Effector memory CD8-positive, alpha-beta T cell (primary cell): ENCODE measurements around the gene HEATR3.
A peak's percentile ranks its signal among the peaks of the same experiment; 100 is the strongest.
"Not testable (repeated sequence)": the region's sequence is repeated elsewhere in the genome, so short reads cannot be mapped to it uniquely, and the experiment has no call there.

Experiments
- ATAC-seq: fragments of 150-1000 bp; cut with Tn5 transposase; replicated peaks from 2 replicates; pipeline ENCODE4 v1.10.0; 2021; ENCODE audit warnings: mild to moderate bottlenecking, moderate library complexity
- DNase-seq, 3 experiments: peaks; one replicate each; pipeline ENCODE4 v3.0.0; 2021
- H3K27ac Mint-ChIP-seq, 2 donors: one replicate each; pipeline ENCODE4 v1.8.0; 2022; ENCODE audit warnings: mild to moderate bottlenecking in 2 of 2, mixed read lengths in 2 of 2, moderate library complexity in 2 of 2
- H3K27me3 Mint-ChIP-seq, 2 donors: one replicate each; pipeline ENCODE4 v1.8.0; 2022; ENCODE audit warnings: mixed read lengths in 2 of 2
- H3K36me3 Mint-ChIP-seq: one replicate; pipeline ENCODE4 v1.8.0; 2022; ENCODE audit warnings: mild to moderate bottlenecking, moderate library complexity, mixed read lengths; ENCODE audit not compliant: insufficient read depth
- H3K4me1 Mint-ChIP-seq, 2 donors: one replicate each; pipeline ENCODE4 v1.8.0; 2022; ENCODE audit warnings: low read depth in 2 of 2, mixed read lengths in 2 of 2
- H3K4me3 Mint-ChIP-seq, 2 donors: one replicate each; pipeline ENCODE4 v1.8.0; 2022; ENCODE audit warnings: mild to moderate bottlenecking in 2 of 2, mixed read lengths in 2 of 2, moderate library complexity in 2 of 2
- H3K9me3 Mint-ChIP-seq, 2 donors: one replicate each; pipeline ENCODE4 v1.8.0; 2022; ENCODE audit warnings: mixed read lengths in 2 of 2

Gene HEATR3

DNA sequence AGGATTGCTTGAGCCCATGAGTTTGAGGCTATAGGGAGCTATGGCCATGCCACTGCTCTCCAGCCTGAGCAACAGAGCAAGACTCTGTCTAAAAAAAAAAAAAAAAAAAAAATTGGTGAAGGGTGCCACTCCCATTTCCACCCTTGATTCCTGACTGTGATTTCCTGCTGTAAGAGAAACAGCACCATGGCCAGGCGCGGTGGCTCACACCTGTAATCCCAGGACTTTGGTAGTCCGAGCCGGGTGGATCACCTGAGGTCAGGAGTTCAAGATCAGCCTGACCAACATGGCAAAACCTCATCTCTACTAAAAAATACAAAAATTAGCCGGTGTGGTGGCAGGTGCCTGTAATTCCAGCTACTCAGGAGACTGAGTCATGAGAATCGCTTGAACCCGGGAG, 66.8 kb downstream of the HEATR3 start:
- H3K27me3 Mint-ChIP-seq = peaks cover 0 to 12% of the 10 kb centered on the region in 2 donors
- ATAC-seq, H3K36me3 Mint-ChIP-seq, DNase-seq, H3K4me3 Mint-ChIP-seq, H3K27ac Mint-ChIP-seq, H3K9me3 Mint-ChIP-seq, H3K4me1 Mint-ChIP-seq: not testable (repeated sequence)

DNA sequence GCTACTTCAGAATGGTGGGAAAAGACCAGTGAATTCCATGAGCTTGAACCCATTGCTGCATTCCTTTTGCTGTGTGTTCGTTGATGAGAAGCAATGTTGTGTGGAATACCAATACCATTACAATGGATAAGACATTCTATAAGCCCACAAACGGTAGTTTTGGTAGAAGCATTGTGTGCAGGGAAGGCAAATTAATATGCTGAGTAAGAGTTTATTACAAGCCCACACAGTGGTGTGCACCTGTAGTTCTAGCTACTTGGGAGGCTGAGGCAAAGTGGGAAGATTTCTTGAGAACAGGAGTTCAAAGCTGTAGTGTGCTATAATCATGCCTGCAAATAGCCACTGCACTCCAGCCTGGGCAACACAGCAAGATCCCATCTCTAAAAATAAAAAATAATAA, 67.4 kb downstream of the HEATR3 start:
- ATAC-seq (no peak), DNase-seq (no peak)
- Mint-ChIP-seq H3K4me1 (no peaks in the 10 kb centered on the region), H3K27ac (no peak overlapping the region), H3K27me3 (peaks cover 0 to 12% of the 10 kb centered on the region in 2 donors), H3K36me3 (no peaks in the 10 kb centered on the region), H3K4me3 (no peak overlapping the region), H3K9me3 (no peaks in the 10 kb centered on the region)

DNA sequence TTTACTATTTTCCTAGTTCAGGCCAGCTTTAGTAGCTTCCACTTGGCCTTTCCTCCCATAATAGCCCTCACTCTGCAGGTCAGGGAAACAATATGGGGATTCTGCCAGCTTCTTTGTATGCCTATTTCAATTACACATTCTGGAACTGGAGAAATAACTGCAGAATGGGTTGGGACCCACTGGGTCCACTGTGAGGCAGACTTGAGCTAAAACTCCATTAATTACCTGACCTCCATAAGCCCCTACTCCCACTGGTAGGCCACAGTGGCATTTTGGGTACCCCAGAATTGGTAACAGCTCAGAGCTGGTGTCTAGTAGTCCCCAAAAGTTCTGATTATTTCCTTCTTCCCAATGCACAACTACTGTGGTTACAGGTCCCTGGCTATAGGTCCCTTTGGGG, 70.6 kb downstream of the HEATR3 start:
- H3K9me3 Mint-ChIP-seq = no peaks in the 10 kb centered on the region
- H3K36me3 Mint-ChIP-seq = no peaks in the 10 kb centered on the region
- no peak overlapping the region for H3K27ac Mint-ChIP-seq
- DNase-seq = no peak
- ATAC-seq = peak; percentile 29
- no peaks in the 10 kb centered on the region for H3K4me1 Mint-ChIP-seq
- H3K27me3 Mint-ChIP-seq = peaks cover 0 to 5% of the 10 kb centered on the region in 2 donors
- H3K4me3 Mint-ChIP-seq = no peak overlapping the region

DNA sequence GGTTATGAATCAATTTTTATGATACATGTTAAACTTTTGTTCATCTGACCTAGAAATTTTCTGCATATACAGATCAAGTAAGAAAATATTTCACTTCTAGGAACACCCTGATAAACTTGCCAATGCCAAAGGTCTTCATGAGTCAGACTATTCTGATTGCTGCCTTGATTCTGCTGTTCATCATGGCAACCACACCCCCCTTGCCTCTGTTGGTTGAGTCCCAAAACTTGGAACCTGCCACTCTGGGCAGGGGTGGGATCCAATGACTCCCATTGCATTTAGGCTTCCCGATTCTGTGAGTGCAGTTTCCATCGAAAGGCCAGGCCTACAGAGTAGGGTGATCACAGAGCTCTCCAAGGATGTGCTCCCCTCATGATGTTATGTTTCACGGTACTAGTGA, 71.5 kb downstream of the HEATR3 start:
- Mint-ChIP-seq H3K27ac (no peak overlapping the region), H3K4me1 (no peaks in the 10 kb centered on the region), H3K9me3 (no peaks in the 10 kb centered on the region), H3K36me3 (no peaks in the 10 kb centered on the region), H3K27me3 (no peaks in the 10 kb centered on the region), H3K4me3 (no peak overlapping the region)
- ATAC-seq (no peak), DNase-seq (no peak)

DNA sequence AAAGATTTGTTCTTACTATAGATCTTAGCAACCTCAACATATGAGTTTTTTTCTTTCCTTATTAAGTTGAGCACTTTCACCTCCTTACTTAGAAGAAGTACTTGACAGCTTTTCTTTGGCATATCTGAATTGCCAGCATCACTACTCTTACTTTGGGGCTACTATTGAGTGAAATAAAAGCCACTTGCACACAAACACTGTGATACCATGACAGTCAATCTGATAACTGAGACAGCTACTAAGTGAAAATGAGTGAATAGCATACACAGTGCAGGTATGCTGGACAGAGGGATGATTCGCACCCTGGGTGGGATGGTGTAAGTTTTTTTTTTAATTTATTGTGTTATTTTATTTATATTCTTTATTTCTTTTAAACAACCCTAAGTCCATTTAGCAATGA, 73.8 kb downstream of the HEATR3 start:
- Mint-ChIP-seq H3K4me3 (no peak overlapping the region), H3K36me3 (no peaks in the 10 kb centered on the region), H3K4me1 (no peaks in the 10 kb centered on the region), H3K27ac (peak overlapping the region in 1 of 2 donors; percentile 49), H3K27me3 (no peaks in the 10 kb centered on the region), H3K9me3 (no peaks in the 10 kb centered on the region)
- DNase-seq (no peak), ATAC-seq (no peak)

DNA sequence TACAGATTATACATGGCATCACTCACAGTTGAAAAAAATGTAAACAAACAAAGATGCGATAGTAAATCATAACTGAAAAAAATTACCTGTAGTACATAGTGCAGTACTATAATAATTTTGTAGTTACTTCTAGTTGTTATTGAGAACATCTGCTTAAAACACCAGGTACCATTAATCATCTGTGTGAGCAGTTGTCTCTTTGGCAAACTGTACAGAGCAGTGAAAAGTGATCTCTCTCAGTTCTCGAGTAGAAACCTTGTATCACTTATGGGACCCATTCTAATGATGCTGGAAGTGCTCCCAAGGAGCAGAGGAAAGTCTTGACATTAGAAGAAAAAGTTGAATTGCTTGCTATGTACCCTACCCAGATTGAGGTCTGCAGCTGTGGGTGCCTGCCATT, 78.4 kb downstream of the HEATR3 start:
- H3K4me3 Mint-ChIP-seq = no peak overlapping the region
- no peaks in the 10 kb centered on the region for H3K4me1 Mint-ChIP-seq
- H3K27ac Mint-ChIP-seq = no peak overlapping the region
- DNase-seq (no peak), ATAC-seq (no peak)
- H3K9me3 Mint-ChIP-seq = no peaks in the 10 kb centered on the region
- H3K36me3 Mint-ChIP-seq = no peaks in the 10 kb centered on the region
- H3K27me3 Mint-ChIP-seq = no peaks in the 10 kb centered on the region

DNA sequence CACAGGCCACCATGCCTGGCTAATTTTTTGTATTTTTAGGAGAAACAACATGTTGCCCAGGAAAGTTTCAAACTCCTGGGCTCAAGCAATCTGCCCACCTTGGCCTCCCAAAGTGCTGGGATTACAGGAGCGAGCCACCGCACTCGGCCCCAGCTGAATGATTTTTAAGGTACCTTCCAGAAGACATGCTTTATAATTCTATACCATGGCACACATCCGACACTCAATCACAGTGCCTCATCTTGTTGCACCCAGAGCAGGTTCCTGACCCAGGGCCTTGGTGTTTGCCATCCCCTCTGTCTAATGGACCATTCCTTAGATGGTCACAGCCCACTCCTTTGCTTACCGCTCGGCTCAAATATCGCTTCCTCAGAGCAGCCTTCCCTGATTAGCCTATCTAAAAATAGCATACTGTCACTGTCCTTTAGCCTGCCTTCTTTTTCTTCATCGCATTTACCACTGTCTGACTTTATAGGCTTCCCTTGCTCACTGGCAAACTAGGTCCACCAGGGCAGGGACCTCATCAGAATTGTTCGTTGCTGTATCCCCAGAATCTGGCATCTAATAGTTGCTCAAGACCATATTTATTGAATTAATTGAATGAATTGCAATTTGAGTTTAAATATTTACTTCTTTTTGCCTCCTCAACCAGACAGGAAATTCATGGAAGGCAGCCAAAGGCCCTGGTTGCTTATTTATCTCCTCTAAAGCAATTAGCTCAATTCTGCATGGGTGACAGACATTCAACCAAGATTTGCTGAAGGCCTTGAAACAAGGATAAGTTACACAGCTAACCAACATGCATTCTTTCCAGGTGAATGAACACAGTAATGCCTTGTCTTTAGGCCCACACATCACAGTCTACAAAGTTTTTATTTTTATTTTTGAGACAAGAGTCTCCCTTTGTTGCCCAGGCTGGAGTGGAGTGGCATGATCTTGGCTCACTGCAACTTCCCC, 81.0 kb downstream of the HEATR3 start:
- Mint-ChIP-seq H3K4me3 (no peak overlapping the region), H3K27ac (no peak overlapping the region), H3K27me3 (no peaks in the 10 kb centered on the region), H3K4me1 (no peaks in the 10 kb centered on the region), H3K9me3 (no peaks in the 10 kb centered on the region), H3K36me3 (peaks cover 3% of the 10 kb centered on the region)
- ATAC-seq (no peak), DNase-seq (no peak)

DNA sequence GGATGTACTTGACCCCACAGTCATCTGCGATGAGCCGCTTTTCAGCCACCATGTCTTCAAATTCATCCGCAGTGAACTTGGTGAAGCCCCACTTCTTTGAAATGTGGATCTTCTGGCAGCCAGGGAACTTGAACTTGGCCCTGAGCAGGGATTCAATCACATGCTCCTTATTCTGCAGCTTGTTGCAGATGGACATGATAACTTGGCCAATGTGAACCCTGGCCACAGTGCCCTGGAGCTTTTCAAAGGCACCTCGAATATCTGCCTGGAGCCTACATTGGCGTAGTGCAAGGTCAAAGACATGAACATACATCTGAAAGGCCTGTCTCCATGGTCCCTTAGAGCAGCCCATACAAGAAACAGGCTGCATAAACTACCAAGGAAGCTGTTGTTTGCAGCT, 85.6 kb downstream of the HEATR3 start:
- H3K4me3 Mint-ChIP-seq = no peak overlapping the region
- H3K9me3 Mint-ChIP-seq = no peaks in the 10 kb centered on the region
- DNase-seq = no peak
- H3K4me1 Mint-ChIP-seq = peaks cover 18 to 19% of the 10 kb centered on the region in 2 donors
- no peak for ATAC-seq
- H3K27me3 Mint-ChIP-seq = no peaks in the 10 kb centered on the region
- H3K27ac Mint-ChIP-seq = no peak overlapping the region
- peaks cover 38% of the 10 kb centered on the region for H3K36me3 Mint-ChIP-seq

DNA sequence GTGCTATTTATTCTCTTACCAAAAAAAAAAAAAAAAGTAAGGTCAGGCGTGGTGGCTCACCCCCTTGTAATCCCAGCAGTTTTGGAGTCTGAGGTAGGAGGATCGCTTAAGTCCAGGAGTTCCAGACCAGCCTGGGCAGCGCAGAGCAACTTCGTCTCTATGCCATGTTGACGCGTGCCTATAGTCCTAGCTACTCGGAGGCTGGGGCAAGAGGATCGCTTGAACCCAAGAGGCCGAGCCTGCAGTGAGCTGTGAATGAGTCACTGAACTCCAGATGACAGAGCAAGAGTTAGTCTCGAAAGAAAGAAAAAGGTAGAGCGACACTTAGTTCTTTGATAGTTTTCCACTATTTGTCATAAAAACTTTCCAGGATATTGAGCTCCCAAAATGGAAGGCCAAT, 86.0 kb downstream of the HEATR3 start:
- H3K4me1 Mint-ChIP-seq = peaks cover 21 to 23% of the 10 kb centered on the region in 2 donors
- H3K27ac Mint-ChIP-seq = peak overlapping the region; percentile 89 to 98
- H3K9me3 Mint-ChIP-seq = no peaks in the 10 kb centered on the region
- DNase-seq (no peak), ATAC-seq (no peak)
- H3K36me3 Mint-ChIP-seq = peaks cover 41% of the 10 kb centered on the region
- H3K4me3 Mint-ChIP-seq = peak overlapping the region; percentile 84 to 91
- no peaks in the 10 kb centered on the region for H3K27me3 Mint-ChIP-seq

DNA sequence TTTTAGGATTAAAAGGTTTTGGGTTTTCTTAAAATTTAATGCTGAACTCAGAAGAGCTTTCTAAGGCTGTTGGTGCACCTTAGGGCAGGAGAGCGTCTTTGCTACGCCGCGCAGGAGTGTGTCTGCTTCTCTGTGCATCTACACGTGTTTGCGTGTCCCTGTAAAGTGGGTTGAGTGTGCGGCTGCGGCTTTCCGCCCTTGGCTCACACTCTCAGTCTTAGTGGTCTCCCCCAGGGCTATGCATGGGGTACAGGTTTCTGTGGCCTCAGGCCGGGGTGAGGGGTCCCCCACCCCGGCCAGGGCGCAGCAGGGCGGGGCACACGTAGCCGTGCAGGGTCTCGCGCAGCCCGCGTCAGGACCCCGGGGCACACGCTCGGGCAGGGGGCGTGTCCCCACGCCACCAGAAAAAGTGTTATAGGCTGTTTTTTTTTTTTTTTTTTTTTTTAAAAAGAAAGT, 86.6 kb downstream of the HEATR3 start:
- Mint-ChIP-seq H3K4me3 (peak overlapping the region; percentile 84 to 91), H3K36me3 (peaks cover 45% of the 10 kb centered on the region), H3K4me1 (peaks cover 23 to 28% of the 10 kb centered on the region in 2 donors), H3K9me3 (no peaks in the 10 kb centered on the region), H3K27me3 (no peaks in the 10 kb centered on the region), H3K27ac (peak overlapping the region; percentile 89 to 98)
- peak; percentile 62 for ATAC-seq
- DNase-seq = peak; percentile 66 to 68 (median 68)

DNA sequence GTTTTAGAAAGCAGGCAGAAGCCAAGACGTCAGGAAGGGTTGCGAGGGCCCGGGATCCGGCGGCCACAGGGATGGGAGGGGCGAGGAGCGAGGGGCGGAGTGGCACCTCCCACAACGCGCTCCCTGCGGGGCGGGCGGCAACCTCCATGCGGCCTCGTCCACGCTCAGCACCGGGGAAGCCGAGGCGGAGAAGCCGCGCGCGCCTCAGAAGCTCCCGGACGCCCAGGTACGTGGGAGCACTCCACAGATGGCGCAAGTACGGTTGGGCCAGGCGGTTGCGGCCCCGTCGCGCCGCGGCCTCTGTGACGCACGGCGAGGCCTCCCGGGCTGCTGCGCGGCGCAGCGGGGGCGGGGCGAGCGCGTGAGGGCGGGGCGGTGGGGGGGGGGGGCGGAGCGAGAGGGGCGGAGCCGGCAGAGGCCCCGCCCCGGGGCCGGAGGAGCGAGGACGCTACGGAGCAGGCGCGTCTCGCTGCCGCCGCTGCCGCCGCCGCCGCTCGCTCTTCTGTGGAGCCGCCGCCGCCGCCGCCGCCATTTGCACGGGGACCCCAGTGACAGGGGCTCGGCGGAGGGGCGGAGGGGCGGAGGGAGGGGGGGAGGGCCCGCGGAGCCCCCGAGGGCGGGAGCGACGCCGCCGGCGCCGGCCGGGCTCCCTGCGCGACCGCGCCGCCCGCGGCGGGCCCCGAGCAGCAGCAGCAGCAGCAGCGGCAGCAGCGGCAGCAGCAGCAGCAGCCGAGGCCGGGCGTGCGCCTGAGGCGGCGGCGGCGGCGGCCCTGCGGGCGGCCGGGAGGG, 87.2 kb downstream of the HEATR3 start, which contains the start of gene TENT4B:
Gene TENT4B (plus strand): TSS at position 500 of the 789 bp plus-strand sequence. CDS start 316 bp downstream, outside the sequence.
- Mint-ChIP-seq H3K36me3 (peaks cover 45% of the 10 kb centered on the region), H3K27me3 (no peaks in the 10 kb centered on the region), H3K9me3 (no peaks in the 10 kb centered on the region), H3K4me1 (peaks cover 23 to 29% of the 10 kb centered on the region in 2 donors), H3K4me3 (peak within 1 kb of the TSS; percentile 91 to 93), H3K27ac (peak within 1 kb of the TSS; percentile 89 to 98)
- DNase-seq (peak; percentile 86 to 90 (median 87)), ATAC-seq (peak; percentile 67)

DNA sequence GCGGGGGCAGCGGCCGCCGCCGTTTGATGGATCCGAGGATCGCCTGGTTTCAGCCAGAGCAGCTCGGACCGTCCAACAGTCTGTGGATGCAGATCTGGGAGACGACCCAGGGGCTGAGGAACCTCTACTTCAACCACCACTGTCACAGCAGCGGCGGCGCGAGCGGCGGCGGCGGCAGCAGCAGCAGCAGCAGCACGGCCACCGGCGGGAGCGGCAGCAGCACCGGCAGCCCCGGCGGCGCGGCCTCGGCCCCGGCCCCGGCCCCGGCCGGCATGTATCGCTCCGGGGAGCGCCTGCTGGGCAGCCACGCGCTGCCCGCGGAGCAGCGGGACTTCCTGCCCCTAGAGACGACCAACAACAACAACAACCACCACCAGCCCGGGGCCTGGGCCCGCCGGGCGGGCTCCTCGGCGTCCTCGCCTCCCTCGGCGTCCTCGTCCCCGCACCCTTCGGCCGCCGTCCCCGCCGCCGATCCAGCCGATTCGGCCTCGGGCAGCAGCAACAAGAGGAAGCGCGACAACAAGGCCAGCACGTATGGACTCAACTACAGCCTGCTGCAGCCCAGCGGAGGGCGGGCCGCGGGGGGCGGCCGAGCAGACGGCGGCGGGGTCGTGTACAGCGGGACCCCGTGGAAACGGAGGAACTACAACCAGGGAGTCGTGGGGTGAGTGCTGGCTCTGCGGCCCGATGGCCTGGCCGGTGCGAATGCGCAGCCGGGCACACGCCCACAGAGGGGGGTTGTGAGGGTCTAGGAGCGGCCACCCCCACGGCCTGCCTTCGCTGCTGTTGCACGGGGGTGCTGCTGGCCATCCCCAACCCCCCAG, 88.0 kb downstream of the HEATR3 start:
- H3K36me3 Mint-ChIP-seq = peaks cover 45% of the 10 kb centered on the region
- H3K4me1 Mint-ChIP-seq = peaks cover 27 to 37% of the 10 kb centered on the region in 2 donors
- no peaks in the 10 kb centered on the region for H3K9me3 Mint-ChIP-seq
- peak overlapping the region; percentile 86 to 94 for H3K27ac Mint-ChIP-seq
- DNase-seq (no peak), ATAC-seq (no peak)
- no peaks in the 10 kb centered on the region for H3K27me3 Mint-ChIP-seq
- peak overlapping the region; percentile 91 to 93 for H3K4me3 Mint-ChIP-seq
